Left ventricle myocardium inferior (tissue), 1 donor: Measurements from ENCODE around the gene TCERG1L. TPM values are rescaled to one million over a fixed set of nuclear protein-coding genes. Genes with fewer than 3 reads are reported as not detected.

Experiments
- DNase-seq: peaks from one replicate; pipeline ENCODE4 v3.0.0-alpha.2; 2020
- H3K27ac ChIP-seq: fragments of 200-600 bp; replicated peaks from 2 replicates; pipeline ENCODE4 v1.8.0; 2021
- H3K27me3 ChIP-seq: fragments of 200-600 bp; 2 replicates; pipeline ENCODE4 v1.8.0; 2021; ENCODE audit warnings: low read depth
- H3K36me3 ChIP-seq: fragments of 200-600 bp; 2 replicates; pipeline ENCODE4 v1.8.0; 2021
- H3K4me1 ChIP-seq: fragments of 200-600 bp; 2 replicates; pipeline ENCODE4 v1.8.0; 2021
- H3K4me3 ChIP-seq: fragments of 200-600 bp; 2 replicates; pipeline ENCODE4 v1.8.0; 2021; ENCODE audit warnings: mild to moderate bottlenecking, moderate library complexity
- H3K9me3 ChIP-seq: fragments of 200-600 bp; replicated peaks from 2 replicates; pipeline ENCODE4 v1.8.0; 2021
- CTCF ChIP-seq: fragments of 200-600 bp; IDR thresholded peaks from 2 replicates; pipeline ENCODE4 v1.8.0; 2021; ENCODE audit warnings: antibody characterized with exemption, mild to moderate bottlenecking, borderline replicate concordance
- intact Hi-C: fragments of 100-400 bp; cut with micrococcal nuclease; formaldehyde crosslinking; loops from one replicate; pipeline ENCODE4 v1.11.0; 2022
- total RNA-seq: library from RNA; stranded (reverse); fragmentation: NEBNext Ultra II Directional; extraction: Animal tissue kit (Norgen Biotek cat#: 25700); gene quantifications from one replicate; pipeline ENCODE4 v1.2.1, GENCODE V29; 2021
- donor health status: DM: no; HTN: yes; CAD: no; lungs with severe emphysema.

Gene TCERG1L
- total RNA-seq, 1 donor from 2014 or later: not detected

DNA sequence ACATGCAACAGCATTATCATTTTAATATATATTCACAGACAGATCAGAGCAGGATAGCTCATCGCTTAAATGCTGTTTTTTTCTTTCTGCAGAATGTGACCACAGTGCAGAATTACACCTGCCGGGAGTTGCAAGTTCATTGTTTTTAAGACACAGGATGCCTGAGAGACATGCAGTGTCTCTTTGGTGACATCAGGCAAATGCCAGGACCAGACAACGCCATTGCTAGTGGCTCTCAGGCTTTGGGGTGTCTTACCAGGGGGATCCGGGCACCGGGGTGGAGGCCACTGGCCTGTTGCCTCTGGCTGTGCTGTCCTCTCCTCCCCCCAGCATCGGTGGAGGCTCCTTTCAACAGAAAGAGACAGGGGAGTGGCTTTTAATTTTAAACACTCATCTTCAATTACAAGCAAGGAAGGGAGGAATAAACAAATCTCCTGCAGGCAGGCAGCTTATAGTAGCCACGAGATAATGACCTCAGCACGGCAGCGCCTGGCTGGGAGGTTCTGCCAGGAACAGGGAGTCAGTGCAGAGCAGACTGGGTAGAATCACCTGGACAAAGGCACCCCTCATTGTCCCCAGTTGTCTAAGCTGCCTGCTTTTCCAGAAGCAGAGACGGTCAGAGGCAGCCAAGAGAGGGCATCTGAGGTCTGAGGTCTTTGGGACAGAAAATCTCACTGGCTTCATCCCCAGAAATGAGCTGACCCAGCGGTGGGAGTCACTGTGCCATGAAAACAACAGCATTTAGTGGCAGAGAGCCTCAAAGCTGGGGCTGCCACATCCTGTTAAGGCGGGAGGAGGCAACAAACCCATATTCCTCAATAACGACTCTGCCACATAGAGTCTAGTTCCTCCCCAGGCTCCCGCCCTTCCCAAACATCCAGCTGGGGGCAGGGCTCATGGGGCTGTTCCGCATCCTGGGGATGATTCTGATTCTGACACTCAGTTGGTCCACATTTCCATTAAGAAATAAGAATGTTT lies 148.4 kb downstream of the TCERG1L start:
- Histone ChIP-seq H3K4me3 (no peak overlapping the region), H3K27ac (no peak overlapping the region), H3K9me3 (no peaks in the 10 kb centered on the region), H3K27me3 (peaks cover 92% of the 10 kb centered on the region), H3K36me3 (no peaks in the 10 kb centered on the region), H3K4me1 (no peaks in the 10 kb centered on the region)
- no peak for DNase-seq
- no peak for TF ChIP-seq CTCF
- intact Hi-C loops: no loop called here

DNA sequence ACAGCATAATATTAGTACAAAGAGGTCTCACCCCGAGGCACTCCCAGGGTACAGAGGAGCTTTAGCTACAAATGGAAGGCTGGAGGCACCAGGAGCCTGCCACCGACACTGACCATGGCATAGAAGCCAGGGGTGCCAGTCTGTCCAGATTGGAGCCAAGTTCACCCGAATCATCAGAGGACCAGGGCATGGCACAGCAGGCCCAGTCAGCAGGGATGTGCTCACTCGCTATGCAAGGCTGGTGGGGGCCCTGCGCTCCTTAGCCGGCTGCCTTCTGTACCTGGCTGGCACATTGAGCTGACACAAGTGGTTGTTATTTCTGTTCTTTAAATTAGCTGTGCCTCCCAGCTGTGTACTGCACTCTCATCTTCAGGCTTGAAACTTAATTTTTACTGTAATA lies 149.3 kb downstream of the TCERG1L start:
- no peak for TF ChIP-seq CTCF
- no peaks in the 10 kb centered on the region for H3K4me1 ChIP-seq
- H3K9me3 ChIP-seq: no peaks in the 10 kb centered on the region
- no peaks in the 10 kb centered on the region for H3K36me3 ChIP-seq
- H3K4me3 ChIP-seq: no peak overlapping the region
- no peak overlapping the region for H3K27ac ChIP-seq
- intact Hi-C loops: no loop called here
- DNase-seq: no peak
- peaks cover 90% of the 10 kb centered on the region for H3K27me3 ChIP-seq

- intact Hi-C loops: no loop called here
- H3K36me3 ChIP-seq: no peaks in the 10 kb centered on the region
- peaks cover 95% of the 10 kb centered on the region for H3K27me3 ChIP-seq
- TF ChIP-seq CTCF: no peak
- no peak overlapping the region for H3K4me3 ChIP-seq
- no peaks in the 10 kb centered on the region for H3K4me1 ChIP-seq
- no peak overlapping the region for H3K27ac ChIP-seq
- no peaks in the 10 kb centered on the region for H3K9me3 ChIP-seq
- DNase-seq: no peak
Measured at GRCh38 chr10:131161087-131161486, 150.4 kb downstream of the TCERG1L start.

DNA sequence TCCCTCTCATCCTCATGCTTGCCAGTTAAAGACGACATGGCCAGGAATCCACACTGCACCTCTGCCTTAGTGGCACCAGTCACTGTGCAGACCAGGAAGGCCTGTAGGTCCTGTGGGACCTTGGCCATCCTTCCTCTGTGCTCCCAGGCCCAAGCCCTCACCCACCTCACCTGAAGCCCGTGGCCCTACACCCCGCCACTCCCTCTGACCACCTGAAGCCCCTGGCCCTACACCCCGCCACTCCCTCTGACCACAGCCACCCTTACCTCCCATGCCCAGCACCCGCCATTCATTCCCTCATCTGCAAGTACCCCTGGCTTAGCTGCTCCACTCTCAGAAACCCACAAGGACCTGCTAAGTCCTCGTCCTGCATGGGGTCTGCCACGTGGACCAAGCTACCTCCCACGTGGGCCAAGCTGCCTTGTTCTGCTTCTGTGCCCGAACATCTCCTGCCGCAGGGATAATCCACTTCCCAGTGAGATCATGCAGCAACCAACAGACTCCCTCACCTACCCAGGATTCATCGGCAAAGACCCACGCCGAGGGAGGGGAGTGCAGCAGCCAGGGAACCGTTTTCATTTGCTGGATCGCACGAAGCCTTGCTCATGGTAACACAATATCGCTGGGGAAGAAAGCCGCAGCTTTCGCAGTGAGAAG lies 151.2 kb downstream of the TCERG1L start:
- H3K4me3 ChIP-seq: no peak overlapping the region
- no peaks in the 10 kb centered on the region for H3K36me3 ChIP-seq
- intact Hi-C loops: no loop called here
- no peaks in the 10 kb centered on the region for H3K9me3 ChIP-seq
- TF ChIP-seq CTCF: no peak
- H3K27ac ChIP-seq: no peak overlapping the region
- no peak for DNase-seq
- no peaks in the 10 kb centered on the region for H3K4me1 ChIP-seq
- peaks cover 96% of the 10 kb centered on the region for H3K27me3 ChIP-seq

- no peak overlapping the region for H3K4me3 ChIP-seq
- DNase-seq: no peak
- no peak for TF ChIP-seq CTCF
- H3K9me3 ChIP-seq: no peaks in the 10 kb centered on the region
- H3K4me1 ChIP-seq: no peaks in the 10 kb centered on the region
- H3K27ac ChIP-seq: no peak overlapping the region
- H3K36me3 ChIP-seq: no peaks in the 10 kb centered on the region
- peaks cover 96% of the 10 kb centered on the region for H3K27me3 ChIP-seq
- intact Hi-C loops: no loop called here
Measured at GRCh38 chr10:131159771-131160170, 151.8 kb downstream of the TCERG1L start.
